ENCODE results near the gene FKBP10. TPM values are rescaled to one million over a fixed set of nuclear protein-coding genes. Genes with fewer than 3 reads are reported as not detected.

FKBP10 gene
- 1,081 and 1,383 TPM in 2 replicates for total RNA-seq

GRCh38 chr17:41812381-41813151 is at the start of gene FKBP10:
Gene FKBP10, plus strand, starts transcription at chr17:41813004. Its CDS starts 31 bp downstream, at chr17:41813035.

GRCh38 chr17:41786227-41787020 is 26.4 kb upstream of the FKBP10 start, which contains the start of gene JUP:
Gene JUP, minus strand, starts transcription at chr17:41786711. Its CDS starts 14,857 bp downstream, at chr17:41771854.

GRCh38 chr17:41811549-41812380 is 1.0 kb upstream of the FKBP10 start, which contains the start of gene P3H4:
Gene P3H4, minus strand, starts transcription at chr17:41811949. Its CDS starts 34 bp downstream, at chr17:41811915.

GRCh38 chr17:41835800-41836549 is 23.2 kb downstream of the FKBP10 start, which contains the start of gene NT5C3B:
Gene NT5C3B, minus strand, starts transcription at chr17:41836232. Its CDS starts 39 bp downstream, at chr17:41836193.

GRCh38 chr17:41837761-41838538 is 25.1 kb downstream of the FKBP10 start, which contains the start of gene KLHL10:
Gene KLHL10, plus strand, starts transcription at chr17:41837825. Its CDS starts 108 bp downstream, at chr17:41837933.

GRCh38 chr17:41864836-41865595 is 52.2 kb downstream of the FKBP10 start, which contains the start of gene KLHL11:
Gene KLHL11, minus strand, starts transcription at chr17:41865423. Its CDS starts 53 bp downstream, at chr17:41865370.

Other genes with a start within 250 kb of the FKBP10 start
- 0.07 TPM in 2 replicates for gene KRT9, start 240.9 kb upstream of the FKBP10 start, total RNA-seq
- 0.59 and 1.3 TPM in 2 replicates for gene KRT14, start 226.1 kb upstream of the FKBP10 start, total RNA-seq
- gene KRT16, start 200.2 kb upstream of the FKBP10 start, total RNA-seq = 1.3 and 2.9 TPM in 2 replicates
- 3.0 and 9.0 TPM in 2 replicates for gene KRT17, start 188.4 kb upstream of the FKBP10 start, total RNA-seq
- 118 and 125 TPM in 2 replicates for gene EIF1, start 124.1 kb upstream of the FKBP10 start, total RNA-seq
- not detected in 2 replicates for gene GAST, start 100.7 kb upstream of the FKBP10 start, total RNA-seq
- gene HAP1, start 78.4 kb upstream of the FKBP10 start, total RNA-seq = under 0.01 and 0.07 TPM in 2 replicates
- 21.6 and 40.7 TPM in 2 replicates for gene JUP, start 26.3 kb upstream of the FKBP10 start, total RNA-seq
- 123 and 132 TPM in 2 replicates for gene P3H4, start 1.1 kb upstream of the FKBP10 start, total RNA-seq
- gene NT5C3B, start 23.2 kb downstream of the FKBP10 start, total RNA-seq = 49.4 and 52.9 TPM in 2 replicates
- gene KLHL10, start 24.8 kb downstream of the FKBP10 start, total RNA-seq = 0.20 and 0.26 TPM in 2 replicates
- 28.5 and 34.1 TPM in 2 replicates for gene KLHL11, start 52.4 kb downstream of the FKBP10 start, total RNA-seq
- gene ACLY, start 105.9 kb downstream of the FKBP10 start, total RNA-seq = 199 and 311 TPM in 2 replicates
- 0.46 and 0.72 TPM in 2 replicates for gene ODAD4, start 117.6 kb downstream of the FKBP10 start, total RNA-seq
- gene CNP, start 153.8 kb downstream of the FKBP10 start, total RNA-seq = 51.7 and 87.2 TPM in 2 replicates
- gene DNAJC7, start 204.4 kb downstream of the FKBP10 start, total RNA-seq = 45.6 and 48.4 TPM in 2 replicates
- 41.7 and 42.9 TPM in 2 replicates for gene NKIRAS2, start 207.1 kb downstream of the FKBP10 start, total RNA-seq
- gene C17orf113, start 237.6 kb downstream of the FKBP10 start, total RNA-seq = 0.13 and 0.33 TPM in 2 replicates

Data from smooth muscle cell of the pulmonary artery (primary cell).